Activated gamma-delta T cell (primary cell): Measurements from ENCODE around the gene PAX4.
A peak's percentile ranks its signal among the peaks of the same experiment; 100 is the strongest.

Experiments
- DNase-seq: peaks from one replicate; lab custom pipeline; 2025; lab: John Stamatoyannopoulos, UW

The PAX4 gene

DNA sequence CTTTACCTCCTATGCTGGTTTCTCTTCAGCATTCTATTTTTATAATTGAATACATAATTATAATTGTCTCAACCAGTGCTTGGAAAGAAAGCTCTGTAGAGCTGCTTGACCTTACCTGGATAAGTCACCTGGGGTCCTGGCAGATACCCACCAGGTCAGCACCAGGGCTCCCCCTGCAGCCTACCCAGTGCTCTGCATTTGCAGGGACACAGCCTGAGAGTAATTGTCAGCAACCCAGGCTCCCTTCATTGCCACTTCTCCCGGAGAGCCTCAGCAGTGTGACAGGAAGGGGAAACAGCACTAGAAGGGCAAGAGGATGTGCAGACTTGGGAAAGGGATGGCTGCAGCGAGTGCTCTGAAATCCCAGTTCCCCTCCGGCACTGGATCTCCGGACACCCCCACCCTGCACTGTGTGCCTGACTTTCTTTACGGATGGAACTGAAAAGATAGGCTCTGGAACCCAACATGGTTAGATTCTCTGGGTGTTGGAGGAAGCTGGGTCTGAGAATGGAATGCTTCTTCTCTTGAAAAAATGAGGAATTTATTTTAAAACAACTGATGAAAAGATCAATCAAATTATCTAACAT lies 11.4 kb upstream of the PAX4 start:
- DNase-seq: no peak

DNA sequence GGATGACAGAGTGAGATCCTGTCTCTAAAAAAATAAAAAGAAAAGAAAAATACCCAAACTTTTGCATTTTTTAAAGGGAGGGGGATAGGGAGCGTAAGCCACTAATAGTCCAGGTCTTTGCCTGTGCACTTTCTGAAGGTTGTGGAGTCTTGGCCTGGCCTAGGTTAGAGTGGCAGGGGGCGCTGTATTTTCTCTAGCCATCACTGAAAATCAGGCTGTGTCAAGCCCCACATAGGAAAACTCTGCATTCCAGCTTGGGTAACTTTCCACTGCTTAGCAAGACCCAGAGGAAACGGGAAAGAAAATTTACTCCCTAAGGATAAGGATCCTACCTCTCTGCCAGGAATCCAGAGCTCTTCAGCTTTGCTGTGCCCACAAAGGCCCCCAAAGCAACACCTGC lies 10.5 kb upstream of the PAX4 start:
- no peak for DNase-seq

DNA sequence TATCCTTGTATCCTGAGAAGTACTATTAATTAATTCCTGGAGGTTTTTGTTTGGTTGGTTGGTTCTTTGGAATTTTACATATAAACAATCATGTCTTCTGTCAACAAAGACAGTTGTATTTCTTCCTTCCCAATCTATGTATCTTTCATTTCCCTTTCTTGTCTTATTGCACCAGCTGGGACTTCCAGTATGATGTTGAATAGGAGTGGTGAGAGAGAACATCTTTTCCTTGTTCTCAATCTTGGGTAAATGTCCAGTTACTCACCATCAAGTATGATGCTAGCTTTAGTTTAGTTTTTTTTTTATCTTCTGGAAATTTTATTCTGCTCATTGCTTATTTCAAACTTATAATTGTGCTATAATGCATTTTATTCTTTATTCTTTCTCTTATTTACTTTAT lies 7.4 kb upstream of the PAX4 start:
- no peak for DNase-seq

DNA sequence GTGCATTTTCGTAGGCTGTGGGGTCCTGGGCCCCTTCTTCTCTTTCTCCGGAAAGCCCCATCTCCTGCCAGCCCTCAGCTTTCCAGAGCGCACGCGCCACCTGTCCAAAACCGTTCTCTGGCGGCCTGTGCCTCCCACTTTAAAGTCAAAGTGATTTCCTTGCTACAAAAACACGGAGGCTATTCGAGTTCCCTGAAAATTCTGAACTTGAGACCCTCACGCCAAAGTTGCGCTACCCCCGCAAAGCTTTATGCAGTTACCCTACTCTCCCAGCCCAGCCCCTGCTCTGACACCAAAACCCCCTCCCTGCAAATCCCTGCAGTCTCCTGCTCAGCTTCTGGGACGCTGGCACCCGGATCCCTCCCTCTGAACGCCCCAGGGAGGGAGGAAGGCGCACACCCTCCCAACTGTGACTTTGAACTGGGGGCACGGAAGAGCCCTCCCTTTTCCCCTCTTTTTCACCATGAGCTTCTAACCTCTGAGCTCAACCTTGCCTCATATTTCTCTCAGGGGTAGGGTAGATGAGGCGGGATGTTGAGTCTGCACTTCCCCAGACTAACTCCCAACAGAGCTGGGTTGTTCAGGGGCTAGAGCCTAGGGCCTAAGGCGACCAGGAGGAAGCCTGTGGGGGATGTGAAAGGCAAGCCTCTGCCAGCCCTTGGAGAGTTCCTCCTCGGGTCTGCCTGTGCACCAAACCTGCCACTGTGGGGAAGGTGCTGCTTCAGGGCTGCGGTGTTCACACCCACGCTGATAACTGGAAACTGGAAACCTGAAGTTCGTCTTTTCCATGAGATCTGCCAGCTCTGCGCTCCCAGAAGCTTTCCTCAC lies 2.7 kb upstream of the PAX4 start:
- no peak for DNase-seq

DNA sequence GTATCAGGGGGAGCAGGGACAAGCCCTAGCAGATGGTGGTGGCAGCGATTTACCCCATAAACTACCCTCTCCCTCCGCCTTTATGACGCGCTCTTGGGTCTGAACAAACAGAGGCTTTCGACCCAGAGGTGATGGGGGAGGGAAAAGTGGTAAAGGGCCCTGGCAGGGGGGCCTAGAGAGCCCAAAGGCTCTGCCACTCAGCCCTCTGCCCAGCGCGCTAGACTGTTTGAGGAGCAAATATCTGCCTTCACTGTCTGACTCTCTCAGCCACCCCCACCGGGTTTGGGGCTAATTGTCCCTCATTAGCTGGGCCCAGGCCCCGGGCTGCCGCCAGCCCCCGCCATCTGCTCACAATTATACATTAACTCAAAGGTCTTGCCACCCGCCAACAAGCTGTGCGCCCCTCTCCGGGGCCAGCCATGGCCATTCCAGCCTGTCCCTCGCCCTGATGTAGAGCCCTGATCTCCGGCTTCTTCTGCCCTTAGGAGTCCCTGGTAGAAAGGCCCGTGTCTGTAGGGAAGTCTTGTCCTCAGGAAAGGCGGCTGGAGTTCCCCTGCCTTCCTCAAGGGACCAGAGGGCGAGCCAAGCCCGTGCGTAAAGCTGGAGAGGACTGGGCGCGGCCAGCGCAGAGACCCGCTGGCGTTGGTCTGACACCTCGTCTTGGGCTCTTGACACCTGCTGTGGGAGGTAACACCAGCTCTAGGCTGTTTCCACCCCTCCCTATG lies 1.9 kb upstream of the PAX4 start:
- DNase-seq: no peak

DNA sequence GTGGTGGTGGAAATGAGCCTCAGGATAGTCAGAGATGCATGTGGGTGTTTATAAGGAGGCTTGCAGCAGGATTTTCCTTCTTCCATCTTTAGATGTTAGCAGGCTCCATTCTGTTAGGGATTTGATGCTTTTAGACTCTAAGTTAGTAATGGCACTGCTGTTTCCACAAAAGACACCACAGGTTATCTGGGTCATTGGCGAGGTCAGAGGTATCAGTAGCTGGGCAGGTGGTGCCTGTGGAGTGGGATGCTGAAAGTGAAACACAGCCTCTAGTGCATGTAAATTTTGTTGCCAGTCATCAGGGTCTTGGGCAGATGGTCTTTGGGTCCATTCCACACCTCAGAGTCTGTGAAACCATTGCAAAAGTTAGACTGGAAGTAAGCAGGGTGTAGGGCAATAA lies 833 bp upstream of the PAX4 start:
- no peak for DNase-seq

DNA sequence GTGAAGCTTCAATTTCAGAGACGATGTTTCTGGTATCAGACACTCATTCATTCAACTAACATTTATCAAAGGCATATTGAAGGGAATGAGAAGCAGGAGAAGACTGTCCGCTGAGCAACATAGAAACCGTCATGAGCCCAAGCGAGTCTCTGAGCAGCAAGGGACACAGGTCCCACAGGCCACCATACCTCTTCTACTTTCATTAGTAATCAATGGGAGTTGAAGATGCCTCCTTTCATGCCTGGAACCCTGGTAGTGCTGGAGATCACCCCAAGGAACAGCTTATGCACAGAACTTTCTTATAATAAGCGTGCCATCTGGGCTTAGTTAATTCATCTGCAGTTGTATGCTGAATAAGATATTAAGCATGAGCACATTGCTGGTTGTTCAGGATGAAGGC lies 1.2 kb downstream of the PAX4 start:
- no peak for DNase-seq

DNA sequence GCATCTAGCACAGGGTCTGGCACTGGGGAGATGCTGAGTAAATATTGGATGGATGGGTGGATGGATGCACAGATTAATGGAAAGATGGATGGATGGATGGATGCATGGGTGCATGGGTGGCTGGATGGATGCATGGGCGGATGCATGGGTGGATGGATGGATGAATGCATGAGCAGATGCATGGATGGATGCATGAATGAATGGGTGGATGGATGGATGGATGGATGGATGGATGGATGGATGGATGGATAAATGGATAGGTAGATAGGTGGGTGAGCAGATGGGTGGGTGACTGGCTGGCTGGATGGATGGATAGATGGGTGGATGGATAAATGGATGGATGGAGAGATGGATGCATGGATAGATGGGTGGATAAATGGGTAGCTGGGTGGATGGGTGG lies 5.7 kb downstream of the PAX4 start:
- DNase-seq: no peak

DNA sequence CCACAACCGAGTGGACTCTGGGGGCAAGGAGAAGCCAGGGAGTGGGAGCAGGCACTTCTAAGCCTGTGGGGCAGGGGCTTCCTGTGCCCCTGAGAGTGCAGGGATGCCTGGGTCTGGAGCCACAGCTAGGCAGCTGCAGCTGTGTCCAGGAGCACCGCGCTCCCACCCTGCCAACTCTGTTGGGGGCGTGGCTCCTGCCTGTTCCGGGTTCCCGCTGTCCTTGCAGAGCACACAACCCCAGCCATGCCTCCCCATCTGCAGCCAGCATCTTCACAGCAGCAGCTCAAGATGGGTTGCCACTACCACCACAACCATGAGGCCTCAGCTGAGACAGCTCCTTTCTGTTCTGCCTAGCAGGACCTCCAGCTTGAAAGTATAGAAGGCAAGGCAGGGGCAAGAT lies 8.6 kb downstream of the PAX4 start:
- no peak for DNase-seq

DNA sequence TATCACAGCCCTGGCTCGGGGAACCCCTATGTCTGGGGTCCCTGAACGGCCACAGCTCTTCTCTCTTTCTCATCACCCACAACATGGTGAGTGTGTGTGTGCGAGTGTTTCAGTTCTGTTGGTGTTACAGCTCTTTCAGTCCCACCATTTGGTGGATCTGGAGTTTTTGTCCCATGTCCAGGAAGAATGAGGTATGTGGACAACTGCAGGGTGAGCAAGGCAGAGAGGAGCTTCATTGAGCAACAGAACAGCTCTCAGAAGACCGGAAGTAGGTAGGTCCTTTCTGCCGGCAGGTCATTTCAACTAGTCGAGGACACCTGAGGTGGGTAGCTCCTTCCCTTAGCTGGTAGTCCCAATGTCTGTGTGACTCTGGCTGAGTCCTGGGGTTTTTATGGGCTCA lies 9.5 kb downstream of the PAX4 start:
- DNase-seq: no peak

DNA sequence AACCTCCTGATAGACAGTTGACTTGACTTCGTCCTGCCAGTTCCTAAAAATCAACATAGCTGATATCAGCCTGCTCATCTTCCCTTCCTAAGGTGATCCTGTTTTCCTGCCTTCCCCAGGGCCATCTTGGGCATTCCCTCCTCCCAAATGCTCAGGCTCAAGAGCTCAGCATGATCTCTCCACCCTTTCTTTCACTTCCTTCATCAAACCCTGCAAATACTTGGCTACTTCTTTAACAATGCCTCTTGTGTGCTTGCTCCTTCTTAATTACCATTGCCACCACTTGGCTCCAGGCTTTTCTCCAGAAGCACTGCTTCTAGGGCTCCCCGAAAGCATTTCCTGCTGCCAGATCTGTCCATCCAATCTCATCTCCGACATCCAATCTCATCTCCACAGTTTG lies 17.1 kb downstream of the PAX4 start:
- no peak for DNase-seq

DNA sequence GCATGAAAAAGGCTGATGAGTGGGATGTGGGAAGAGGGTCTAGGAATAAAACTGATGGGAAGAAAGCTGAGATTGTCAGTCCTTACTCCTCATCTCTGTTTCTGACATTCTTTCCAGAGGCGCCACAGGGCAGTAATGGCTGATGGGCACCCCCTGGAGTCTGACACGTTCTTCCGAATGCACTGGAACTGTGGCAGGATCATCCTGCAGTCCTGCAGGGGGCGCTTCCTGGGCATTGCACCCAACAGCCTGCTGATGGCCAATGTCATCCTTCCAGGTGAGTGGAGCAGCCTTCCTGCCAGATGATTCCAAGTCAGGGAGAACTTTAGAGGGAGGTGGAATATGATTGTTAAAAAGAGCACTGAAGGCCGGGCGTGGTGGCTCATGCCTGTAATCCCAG lies 19.6 kb downstream of the PAX4 start:
- DNase-seq: no peak

DNA sequence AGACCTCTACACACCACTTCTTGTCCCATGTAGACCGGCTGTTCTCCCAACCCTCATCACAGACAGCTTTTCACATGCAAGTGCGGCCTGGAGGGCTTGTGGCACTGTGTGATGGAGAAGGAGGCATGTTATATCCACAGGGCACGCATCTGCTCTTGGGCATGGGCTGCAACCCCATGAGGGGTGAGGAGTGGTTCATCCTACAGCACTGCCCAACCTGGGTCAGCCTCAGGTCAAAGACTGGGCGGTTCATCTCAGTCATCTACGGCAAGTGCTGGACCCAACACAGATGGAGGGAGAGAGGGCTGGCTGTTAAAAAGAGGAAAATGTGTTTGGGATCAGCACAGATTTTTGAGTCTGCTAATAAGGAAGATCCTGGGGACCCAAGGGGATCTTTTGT lies 22.2 kb downstream of the PAX4 start:
- DNase-seq: no peak

DNA sequence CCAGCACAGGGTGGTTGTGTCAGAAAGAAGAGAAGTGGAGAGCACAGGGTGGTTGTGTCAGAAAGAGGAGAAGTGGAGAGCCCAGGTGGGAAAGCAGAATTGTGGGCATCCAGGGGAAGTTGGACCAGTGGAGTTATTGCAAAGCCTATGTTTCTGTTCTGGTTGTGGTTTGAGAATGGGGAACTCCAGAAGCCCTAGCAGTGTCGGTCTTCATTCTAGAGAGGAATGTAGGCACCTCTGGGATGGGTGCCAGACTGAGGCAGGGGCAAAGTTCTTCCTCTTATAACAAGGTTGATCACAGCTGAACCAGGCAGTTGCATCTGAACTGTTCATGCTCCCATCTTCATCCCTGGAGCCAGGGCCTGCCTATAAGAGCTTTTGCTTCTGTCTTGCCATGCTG lies 23.5 kb downstream of the PAX4 start:
- no peak for DNase-seq

DNA sequence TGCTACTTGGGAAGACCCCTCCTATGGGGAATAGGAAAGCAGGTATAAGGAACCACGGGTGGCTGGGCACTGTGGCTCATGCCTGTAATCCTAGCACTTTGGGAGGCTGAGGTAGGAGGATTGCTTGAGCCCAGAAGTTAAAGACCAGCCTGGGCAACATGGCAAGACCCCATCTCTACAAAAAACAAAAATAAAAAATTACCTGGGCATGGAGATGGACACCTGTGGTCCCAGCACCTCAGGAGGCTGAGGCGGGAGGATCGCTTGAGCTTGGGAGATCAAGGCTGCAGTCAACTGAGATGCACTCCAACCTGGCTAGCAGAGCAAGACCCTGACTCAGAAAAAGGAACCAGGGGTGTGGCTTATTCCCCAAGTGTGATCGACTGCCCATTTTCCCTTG lies 25.4 kb downstream of the PAX4 start:
- DNase-seq: no peak

DNA sequence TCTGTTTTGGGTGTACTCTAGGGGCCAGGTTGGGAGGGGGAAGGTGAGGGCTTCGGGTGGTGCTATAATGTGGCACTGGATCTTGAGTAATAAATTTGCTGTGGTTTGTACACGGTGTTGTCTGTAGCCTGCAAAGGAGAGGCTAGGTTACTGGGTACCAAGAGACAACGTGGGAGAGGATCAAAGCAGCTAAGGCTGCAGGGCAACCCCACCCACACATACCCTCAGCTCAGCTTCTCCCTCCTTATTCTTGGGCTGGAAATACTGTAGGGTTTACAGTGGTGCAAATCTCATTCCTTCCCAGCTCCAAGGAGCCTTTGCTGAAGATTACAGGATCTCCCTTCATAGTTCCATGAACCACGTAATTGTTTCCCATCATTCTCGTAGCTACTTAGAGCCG lies 26.4 kb downstream of the PAX4 start:
- no peak for DNase-seq

DNA sequence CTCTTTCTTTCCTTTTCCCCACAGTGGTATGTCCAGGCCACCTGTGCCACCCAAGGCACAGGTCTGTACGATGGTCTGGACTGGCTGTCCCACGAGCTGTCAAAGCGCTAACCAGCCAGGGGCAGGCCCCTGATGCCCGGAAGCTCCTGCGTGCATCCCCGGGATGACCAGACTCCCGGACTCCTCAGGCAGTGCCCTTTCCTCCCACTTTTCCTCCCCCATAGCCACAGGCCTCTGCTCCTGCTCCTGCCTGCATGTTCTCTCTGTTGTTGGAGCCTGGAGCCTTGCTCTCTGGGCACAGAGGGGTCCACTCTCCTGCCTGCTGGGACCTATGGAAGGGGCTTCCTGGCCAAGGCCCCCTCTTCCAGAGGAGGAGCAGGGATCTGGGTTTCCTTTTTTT lies 26.8 kb downstream of the PAX4 start:
- DNase-seq: no peak

DNA sequence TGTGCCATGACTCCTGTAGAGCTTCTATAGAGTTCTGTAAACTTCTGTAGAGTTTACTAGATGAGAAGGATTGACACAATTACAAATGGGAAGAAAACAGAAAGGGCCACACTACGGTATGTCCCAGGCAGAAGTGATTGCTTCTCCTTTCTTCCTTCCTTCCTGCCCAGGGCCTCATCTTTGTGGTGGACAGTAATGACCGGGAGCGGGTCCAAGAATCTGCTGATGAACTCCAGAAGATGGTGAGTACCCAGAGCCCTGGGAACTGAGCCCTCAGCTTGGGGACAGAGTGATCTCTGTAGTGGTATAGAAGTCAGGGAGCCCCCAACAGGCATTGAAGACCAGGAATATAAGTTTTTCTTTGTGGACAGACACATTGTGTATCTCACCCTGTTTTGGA lies 28.0 kb downstream of the PAX4 start:
- DNase-seq: no peak

DNA sequence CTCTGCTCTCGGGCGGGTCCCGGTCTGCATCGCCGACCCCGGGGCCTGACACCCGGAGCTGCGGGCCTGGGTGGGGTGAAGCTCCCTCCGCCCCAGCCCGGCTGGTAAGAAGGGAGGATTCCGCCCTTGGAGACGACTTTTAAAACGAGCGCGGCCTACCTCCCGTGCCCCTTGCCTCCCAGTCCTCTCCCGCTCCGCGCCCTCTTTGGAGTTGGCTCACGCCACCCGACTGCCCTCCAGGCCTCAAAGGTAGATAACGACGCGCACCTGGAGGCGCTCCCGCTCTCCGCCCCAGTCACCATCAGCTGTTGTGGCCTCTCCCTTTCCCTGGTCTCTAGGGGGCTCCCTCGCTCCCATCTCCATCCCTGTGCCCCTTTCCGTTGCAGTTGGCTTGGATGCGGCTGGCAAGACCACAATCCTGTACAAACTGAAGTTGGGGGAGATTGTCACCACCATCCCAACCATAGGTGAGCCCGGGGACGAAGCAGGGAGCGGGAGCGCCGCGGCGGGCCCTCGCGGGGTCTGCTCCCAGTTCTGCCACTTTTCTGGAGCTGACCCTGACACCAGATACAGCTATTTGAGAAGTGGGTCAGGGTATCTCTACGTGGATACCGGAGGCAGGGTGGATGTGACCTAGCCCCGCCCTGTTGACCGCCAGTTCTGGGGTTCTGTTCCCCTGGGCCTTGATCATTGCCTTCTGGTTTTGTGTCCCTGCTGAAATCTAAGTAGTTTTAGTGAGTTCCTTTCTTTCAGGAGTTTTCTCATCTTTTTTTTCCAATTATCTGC lies 29.1 kb downstream of the PAX4 start:
- no peak for DNase-seq

DNA sequence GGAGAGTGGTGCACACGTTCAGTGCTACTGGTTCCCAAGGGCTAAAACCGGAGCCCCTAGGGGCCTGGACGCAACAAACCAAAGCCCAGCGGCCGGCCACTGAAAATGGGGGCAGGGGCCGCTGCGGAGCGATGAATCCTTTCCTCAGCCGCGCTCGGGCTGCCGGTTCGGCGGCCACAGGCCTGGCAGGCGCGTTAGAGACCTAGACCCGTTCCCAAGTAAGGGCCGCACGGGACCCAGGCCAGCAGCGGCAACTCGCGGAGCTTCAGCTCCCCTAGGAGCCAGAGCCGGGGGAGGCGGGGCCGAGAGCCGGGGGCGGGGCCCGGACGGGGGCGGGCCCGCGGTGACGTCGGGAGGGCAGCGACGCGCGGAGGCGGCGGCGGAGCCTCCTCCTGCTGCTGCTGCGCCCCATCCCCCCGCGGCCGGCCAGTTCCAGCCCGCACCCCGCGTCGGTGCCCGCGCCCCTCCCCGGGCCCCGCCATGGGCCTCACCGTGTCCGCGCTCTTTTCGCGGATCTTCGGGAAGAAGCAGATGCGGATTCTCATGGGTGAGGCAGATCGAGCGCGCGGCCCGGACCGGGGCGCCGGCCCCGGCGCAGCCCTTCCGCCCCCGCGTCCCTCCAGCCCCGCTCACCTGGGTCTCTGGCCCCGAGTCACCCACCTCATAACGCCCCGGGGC lies 29.8 kb downstream of the PAX4 start, which contains the start of gene ARF5:
Gene ARF5 (plus strand): TSS at position 393 of the 678 bp plus-strand sequence. CDS start 88 bp downstream, at position 481.
- peak; percentile 80 for DNase-seq

DNA sequence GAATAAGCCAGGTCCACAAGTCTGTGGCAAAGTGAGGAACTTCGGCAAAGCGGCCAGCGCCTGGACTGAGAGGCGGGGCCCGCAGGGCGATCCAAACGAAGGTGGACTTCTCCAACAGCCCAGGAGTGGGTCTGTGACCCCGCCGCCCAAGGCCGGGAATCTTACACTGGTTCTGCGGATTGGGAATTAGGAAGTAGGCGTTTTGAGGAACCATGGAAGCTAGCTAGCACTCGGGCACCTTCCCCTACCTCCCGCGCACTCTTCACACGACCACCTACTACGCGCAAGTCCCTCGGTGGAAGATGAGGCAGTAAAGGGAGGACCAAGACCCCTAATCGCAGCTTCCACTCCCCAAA lies 30.3 kb downstream of the PAX4 start:
- no peak for DNase-seq

DNA sequence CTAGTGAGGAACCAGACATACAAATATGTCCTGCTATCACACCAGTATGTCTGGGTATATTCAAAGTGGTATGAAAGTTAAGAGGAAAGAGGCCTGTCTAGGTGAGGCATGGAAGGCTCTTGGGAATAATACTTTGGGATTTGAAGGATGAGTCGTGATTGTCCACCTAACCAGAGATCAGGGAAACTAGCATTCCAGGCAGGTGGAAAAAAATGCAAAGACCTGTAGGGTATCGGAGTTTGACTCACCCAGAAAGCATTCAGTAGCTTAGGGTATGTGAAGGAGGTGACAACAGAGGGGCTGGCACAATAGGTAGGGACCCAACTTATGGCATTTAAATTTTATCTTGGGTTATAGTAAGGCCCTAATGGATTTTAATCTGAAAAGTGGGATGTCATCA lies 31.6 kb downstream of the PAX4 start:
- DNase-seq: no peak
